Urothelium cell line (cell line): ENCODE data around the gene RFTN1.

Experiments
- DNase-seq: peaks from one replicate; pipeline ENCODE4 v3.0.0; 2011; ENCODE audit warnings: low spot score, mixed read lengths
- FAIRE-seq: peaks from 2 replicates; lab custom pipeline; 2011; peaks lifted over from hg19 to GRCh38; lab: Jason Lieb, UNC

RFTN1 gene

GRCh38 chr3:16529264-16529663 is 15.8 kb upstream of the RFTN1 start:
- DNase-seq (no peak), FAIRE-seq (no peak)

GRCh38 chr3:16528581-16528993 is 15.1 kb upstream of the RFTN1 start:
- FAIRE-seq (no peak), DNase-seq (no peak)

GRCh38 chr3:16528106-16528505 is 14.6 kb upstream of the RFTN1 start:
- FAIRE-seq (no peak), DNase-seq (no peak)

- FAIRE-seq (no peak), DNase-seq (no peak)
These were observed 10.7 kb upstream of the RFTN1 start for GRCh38 chr3:16524196-16524595.

- DNase-seq (no peak), FAIRE-seq (no peak)
These were observed 10.3 kb upstream of the RFTN1 start for GRCh38 chr3:16523778-16524177.

GRCh38 chr3:16522834-16523233 is 9.3 kb upstream of the RFTN1 start:
- DNase-seq (no peak), FAIRE-seq (no peak)

- no peak for DNase-seq
These were observed 7.7 kb upstream of the RFTN1 start for GRCh38 chr3:16520970-16521881.

GRCh38 chr3:16520241-16520969 is 6.9 kb upstream of the RFTN1 start:
- no peak for FAIRE-seq
- DNase-seq = no peak

More at GRCh38 chr3:16520970-16521881, 7.7 kb upstream of the RFTN1 start:
- FAIRE-seq = no peak

GRCh38 chr3:16516695-16517481 is 3.4 kb upstream of the RFTN1 start:
- FAIRE-seq (no peak), DNase-seq (peak; percentile 53)

- DNase-seq = no peak
- no peak for FAIRE-seq
These were observed 2.5 kb upstream of the RFTN1 start for GRCh38 chr3:16515885-16516420.

GRCh38 chr3:16514755-16515353 is 1.4 kb upstream of the RFTN1 start:
- no peak for DNase-seq
- FAIRE-seq = no peak

GRCh38 chr3:16514021-16514700 is 662 bp upstream of the RFTN1 start:
- DNase-seq = no peak
- FAIRE-seq = no peak

GRCh38 chr3:16512435-16513140 is 911 bp downstream of the RFTN1 start:
- peak; percentile 68 for DNase-seq
- FAIRE-seq = no peak

GRCh38 chr3:16511681-16512434 is 1.6 kb downstream of the RFTN1 start:
- FAIRE-seq = no peak
- DNase-seq = peak; percentile 32

GRCh38 chr3:16510620-16511319 is 2.7 kb downstream of the RFTN1 start:
- DNase-seq (no peak), FAIRE-seq (no peak)

- no peak for DNase-seq
- FAIRE-seq = no peak
These were observed 3.5 kb downstream of the RFTN1 start for GRCh38 chr3:16509721-16510619.

- FAIRE-seq = no peak
- DNase-seq = no peak
These were observed 4.9 kb downstream of the RFTN1 start for GRCh38 chr3:16508591-16508995.
